Activated CD4-positive, alpha-beta T cell treated with anti-CD3 and anti-CD28 coated beads for 48 hours (primary cell): ENCODE measurements around the gene HLA-F.

Source experiments
- DNase-seq: peaks from one replicate; pipeline ENCODE4 v3.0.0-alpha.2; 2020

The HLA-F gene

GRCh38 chr6:29764422-29765196, 41.4 kb downstream of the HLA-F start:
- no peak for DNase-seq

GRCh38 chr6:29769336-29769735, 46.1 kb downstream of the HLA-F start:
- DNase-seq = no peak

GRCh38 chr6:29770306-29770705, 47.1 kb downstream of the HLA-F start:
- DNase-seq = no peak

GRCh38 chr6:29776684-29777083, 53.5 kb downstream of the HLA-F start:
- DNase-seq = no peak
